ENCODE data around the gene SLC22A24. TPM values are rescaled to one million over a fixed set of nuclear protein-coding genes. Genes with fewer than 3 reads are reported as not detected.
"Not testable (repeated sequence)": the region's sequence is repeated elsewhere in the genome, so short reads cannot be mapped to it uniquely, and the experiment has no call there.

The SLC22A24 gene
- total and polyA plus RNA-seq, 2 experiments from 2014 or later, result not detected

GRCh38 chr11:63080682-63081081, 63.3 kb downstream of the SLC22A24 start:
- no peak overlapping the region for H3K4me3 ChIP-seq
- Mint-ChIP-seq H3K9me3 (peaks cover 36% of the 10 kb centered on the region), H3K4me3 (no peak overlapping the region), H3K4me1 (no peaks in the 10 kb centered on the region), H3K27ac (no peak overlapping the region), H3K27me3 (ENCODE audit: insufficient read depth, low read depth, poor library complexity) (no peaks in the 10 kb centered on the region), H3K36me3 (ENCODE audit: low read depth) (peaks cover 8% of the 10 kb centered on the region)
- no peak overlapping the region for H3K27ac ChIP-seq (ENCODE audit: low read depth)
- no peak overlapping the region for H2AFZ ChIP-seq
- TF ChIP-seq ZNF462 (CRISPR knock-in tag; IDR thresholded peaks at IDR 0.05), result no peak
- TF ChIP-seq ZNF331 (CRISPR knock-in tag; IDR thresholded peaks at IDR 0.05; ENCODE audit: low read depth), result no peak
- no peak for TF ChIP-seq NANOG (IDR thresholded peaks at IDR 0.05; ENCODE audit: borderline replicate concordance)
- TF ChIP-seq CREB1 (CRISPR knock-in tag; IDR thresholded peaks at IDR 0.05; ENCODE audit: low read depth), result no peak
- TF ChIP-seq CTCF (conservative IDR thresholded peaks at IDR 0.05; ENCODE audit: low read depth in 2 of 2), result no peak
- no peak for TF ChIP-seq ETS1 (IDR thresholded peaks at IDR 0.05)
- no peak for TF ChIP-seq REST (IDR thresholded peaks at IDR 0.05; ENCODE audit: unreplicated experiment)
- no peaks in the 10 kb centered on the region for H3K27me3 ChIP-seq (ENCODE audit: insufficient read depth)
- H3F3A ChIP-seq (replicated peaks; ENCODE audit: low read depth), result no peaks in the 10 kb centered on the region
- DNase-seq (ENCODE audit: low spot score), result no peak
- no peaks in the 10 kb centered on the region for H3K4me1 ChIP-seq (ENCODE audit: insufficient read depth)
- no peaks in the 10 kb centered on the region for H4K20me1 ChIP-seq (replicated peaks; ENCODE audit: insufficient read depth)
- ATAC-seq, result no peak
- H3K79me2 ChIP-seq (replicated peaks; ENCODE audit: insufficient read depth), result no peaks in the 10 kb centered on the region
- no peak overlapping the region for H3K4me2 ChIP-seq
- no peaks in the 10 kb centered on the region for H3K36me3 ChIP-seq (ENCODE audit: insufficient read depth)
- H3K9me2 ChIP-seq (ENCODE audit: insufficient read depth), result 0 out of 2 replicates have a peak, but pooled peaks cover 5% of the 10 kb centered on the region

- H3K27ac Mint-ChIP-seq; H3K4me1 ChIP-seq (ENCODE audit: insufficient read depth); DNase-seq (ENCODE audit: low spot score); H3K36me3 Mint-ChIP-seq (ENCODE audit: low read depth); H3K4me1 Mint-ChIP-seq; H3K27ac ChIP-seq (ENCODE audit: low read depth); H3F3A ChIP-seq (replicated peaks; ENCODE audit: low read depth); H3K9me2 ChIP-seq (ENCODE audit: insufficient read depth); H2AFZ ChIP-seq; H3K4me3 Mint-ChIP-seq; H3K4me3 ChIP-seq; H3K4me2 ChIP-seq; H3K27me3 Mint-ChIP-seq (ENCODE audit: insufficient read depth, low read depth, poor library complexity); H3K36me3 ChIP-seq (ENCODE audit: insufficient read depth); H3K79me2 ChIP-seq (replicated peaks; ENCODE audit: insufficient read depth); ATAC-seq; H4K20me1 ChIP-seq (replicated peaks; ENCODE audit: insufficient read depth); H3K27me3 ChIP-seq (ENCODE audit: insufficient read depth): not testable (repeated sequence)
- peaks cover 54% of the 10 kb centered on the region for H3K9me3 Mint-ChIP-seq
Observed at GRCh38 chr11:63046203-63046602, 97.8 kb downstream of the SLC22A24 start.

Measured in GM23338 (cell line).